GM12878 (cell line): ENCODE results near the gene P2RY11. TPM values are rescaled to one million over a fixed set of nuclear protein-coding genes. Genes with fewer than 3 reads are reported as not detected.

ENCODE experiments used
- ATAC-seq: fragments of 200-7000 bp; cut with Tn5 transposase; 3 replicates; pipeline ENCODE4 v1.9.1; 2020; ENCODE audit warnings: mild to moderate bottlenecking, moderate library complexity
- BruUV-seq: library from RNA; stranded (reverse); fragments of 400-500 nt; replicated peaks from 2 replicates; lab custom pipeline; 2021; lab: Mats Ljungman, UMichigan
- CTCF ChIA-PET: fragments of 300-600 bp; sonication (Branson Sonifier 250); formaldehyde crosslinking; extraction: SDS; loops from one replicate; lab custom pipeline; 2021; ENCODE audit warnings: inconsistent platforms; lab: Yijun Ruan, JAX
- POLR2A ChIA-PET: fragments of 350-600 bp; formaldehyde crosslinking; extraction: SDS; loops from one replicate; lab custom pipeline; 2021; ENCODE audit warnings: inconsistent platforms; lab: Charles Lee
- RAD21 ChIA-PET: fragments of 300-600 bp; sonication (Branson Sonifier 250); formaldehyde crosslinking; loops from one replicate; lab custom pipeline; 2023; ENCODE audit warnings: antibody characterized with exemption; ENCODE audit not compliant: unreplicated experiment; lab: Charles Lee
- SMC1A ChIA-PET: fragments of 300-600 bp; sonication (Branson Sonifier 250); formaldehyde crosslinking; loops from one replicate; lab custom pipeline; 2023; ENCODE audit not compliant: unreplicated experiment, uncharacterized antibody; lab: Charles Lee
- DNase-seq: peaks from one replicate; pipeline ENCODE4 v3.0.0-alpha.2; 2011; ENCODE audit warnings: low read depth, low spot score
- FAIRE-seq: peaks from 3 replicates; lab custom pipeline; 2011; peaks lifted over from hg19 to GRCh38; lab: Jason Lieb, UNC
- H2AFZ ChIP-seq: 2 replicates; pipeline ENCODE4 v1.6.0; 2011; ENCODE audit warnings: low read depth, low read length, control low read depth; ENCODE audit not compliant: control insufficient read depth
- H3K27ac ChIP-seq: 2 replicates; pipeline ENCODE4 v1.5.1; 2011; ENCODE audit warnings: control low read depth; ENCODE audit not compliant: control insufficient read depth, insufficient read depth
- H3K27me3 ChIP-seq, 2 experiments: replicated peaks in 1 of 2; 2 replicates each; pipeline versions ENCODE4 v1.6.0 to v1.6.1; 2011; ENCODE audit warnings: low read length in 1 of 2; ENCODE audit not compliant: control insufficient read depth in 2 of 2, insufficient read depth in 2 of 2
- H3K36me3 ChIP-seq, 2 experiments: 2 replicates each; pipeline ENCODE4 v1.5.1; 2011; ENCODE audit warnings: low read length in 1 of 2; ENCODE audit not compliant: control insufficient read depth in 2 of 2, insufficient read depth in 2 of 2
- H3K4me1 ChIP-seq: 2 replicates; pipeline ENCODE4 v1.6.1; 2011; ENCODE audit warnings: mild to moderate bottlenecking, low read length, moderate library complexity, mixed read lengths; ENCODE audit not compliant: control insufficient read depth, insufficient read depth
- H3K4me2 ChIP-seq: 2 replicates; pipeline ENCODE4 v1.6.0; 2011; ENCODE audit warnings: control low read depth; ENCODE audit not compliant: control insufficient read depth, insufficient read depth
- H3K4me3 ChIP-seq: fragments of 200-600 bp; sonication (generic); 2 replicates; pipeline ENCODE4 v1.5.1; 2016
- H3K79me2 ChIP-seq: 2 replicates; pipeline ENCODE4 v1.6.0; 2011; ENCODE audit warnings: low read length; ENCODE audit not compliant: control insufficient read depth, insufficient read depth
- H3K9ac ChIP-seq: 2 replicates; pipeline ENCODE4 v1.8.0; 2011; ENCODE audit warnings: low read length, control low read depth, mixed read lengths; ENCODE audit not compliant: control insufficient read depth, insufficient read depth
- H3K9me3 ChIP-seq: replicated peaks from 3 replicates; pipeline ENCODE4 v1.5.1; 2011; ENCODE audit warnings: mild to moderate bottlenecking, low read length; ENCODE audit not compliant: control insufficient read depth, insufficient read depth
- H4K20me1 ChIP-seq: 2 replicates; pipeline ENCODE4 v1.6.0; 2011; ENCODE audit not compliant: control insufficient read depth, insufficient read depth
- ASH2L ChIP-seq: fragments of 300-600, 200-600 bp; sonication (generic); IDR thresholded peaks from 2 replicates; pipeline ENCODE4 v1.6.1; 2017; ENCODE audit warnings: low read depth, mild to moderate bottlenecking, borderline replicate concordance
- BRCA1 ChIP-seq: IDR thresholded peaks from 2 replicates; pipeline ENCODE4 v1.6.1; 2011; ENCODE audit warnings: low read depth, low read length, improper control_type of control experiment
- POLR2A ChIP-seq: IDR thresholded peaks from 2 replicates; pipeline ENCODE4 v1.6.1; 2011; ENCODE audit warnings: low read depth, mild to moderate bottlenecking, low read length
- RAD21 ChIP-seq: IDR thresholded peaks from 2 replicates; pipeline ENCODE4 v1.6.1; 2011; ENCODE audit warnings: mild to moderate bottlenecking, low read depth, low read length, moderate library complexity; ENCODE audit not compliant: insufficient read depth
- ZNF24 ChIP-seq: fragments of 450-650 bp; IDR thresholded peaks from 2 replicates; pipeline ENCODE4 v1.6.1; 2017; ENCODE audit warnings: antibody characterized with exemption, mild to moderate bottlenecking
- WGBS: methylation state at CpG from one replicate; pipeline ENCODE4 v1.1.6; 2016; ENCODE audit warnings: low lambda C conversion rate; ENCODE audit not compliant: insufficient replicate concordance, insufficient coverage; ENCODE audit errors: missing lambda C conversion rate; 5-methylcytosine and 5-hydroxymethylcytosine counted together
- in situ Hi-C: fragments of 300-500 bp; cut with MboI; formaldehyde crosslinking; loops from 9 replicates; pipeline ENCODE4 v1.14.3; 2018; ENCODE audit warnings: mixed read lengths
- intact Hi-C: fragments of 100-400 bp; cut with micrococcal nuclease; formaldehyde crosslinking; loops from one replicate; pipeline ENCODE4 v1.14.2; 2022; ENCODE audit not compliant: unreplicated experiment
- polyA plus RNA-seq, 11 experiments: library from polyadenylated mRNA; depleted of rRNA in 4 of 11; unstranded in 6 of 11; stranded (reverse) in 5 of 11; fragments of >200 nt; fragmentation: Nextera tagmentation in 4 of 11; fragmentation: Illumina TruSeq in 1 of 11; extraction: Ambion mirVana in 4 of 11; extraction: Trizol in 1 of 11; gene quantifications; 1 replicate in 1 of 11; 2 replicates in 10 of 11; pipeline versions ENCODE4 v1.2.1 to v1.2.3, GENCODE V29; 2011 to 2016; ENCODE audit warnings: inconsistent platforms in 2 of 11, missing spikeins in 2 of 11, low read depth in 1 of 11
- total RNA-seq, 4 experiments: library from RNA; depleted of rRNA in 3 of 4; stranded (reverse); fragments of >200 nt in 3 of 4; fragmentation: Illumina TruSeq in 1 of 4; extraction: Trizol in 1 of 4; gene quantifications; 2 replicates each; pipeline versions ENCODE4 v1.2.1 to v1.2.3, GENCODE V29; 2013 to 2021
- TF ChIP-seq, protein P1 (sequence below): fragments of 450-650 bp; formaldehyde crosslinking; IDR thresholded peaks from 2 replicates; pipeline ENCODE4 v1.4.0; 2020; ENCODE audit warnings: mild to moderate bottlenecking, moderate library complexity
- TF ChIP-seq, protein P2 (sequence below): IDR thresholded peaks from 2 replicates; pipeline ENCODE4 v1.6.1; 2012; ENCODE audit warnings: mild to moderate bottlenecking, low read depth, low read length

P2RY11 gene
- total and polyA plus RNA-seq, 10 of the 15 experiments (the other 5 are each of a cell fraction or from before 2014, with no cell fraction given) = 0.14 to 46.5 (median 7.6) TPM

DNA sequence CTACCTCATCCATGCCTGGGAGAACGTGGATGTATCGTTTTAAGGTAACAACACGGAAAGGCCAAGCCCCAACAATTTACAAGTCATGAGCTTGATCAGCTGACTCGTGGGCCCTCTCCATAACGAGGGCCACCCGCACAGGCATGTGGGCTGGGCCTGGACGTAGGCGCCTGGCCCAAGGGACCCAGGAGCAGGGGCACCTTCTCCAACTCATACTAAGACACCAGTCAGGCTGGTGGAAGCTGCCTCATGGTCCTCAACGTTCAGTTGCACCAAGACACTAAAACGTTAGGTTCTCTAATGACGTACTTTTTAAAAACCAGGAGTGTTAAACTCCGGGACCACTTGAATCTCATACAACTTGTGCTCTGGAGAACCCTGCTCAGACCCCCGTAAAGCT lies 30.0 kb downstream of the P2RY11 start:
- ChIA-PET POLR2A (interaction anchor here (1.9 kb wide), 1 partner anchor 10 kb away, joined by 4 read pairs; no protein-coding TSS in a partner anchor), CTCF (interaction anchor here (1.0 kb wide), 1 partner anchor 33 kb away, joined by 3 read pairs; no protein-coding TSS in a partner anchor), RAD21 (interaction anchor here (0.6 kb wide), 1 partner anchor 45 kb away, joined by 3 read pairs; no protein-coding TSS in a partner anchor), SMC1A (no interaction called here)
- Histone ChIP-seq H2AFZ (no peak overlapping the region), H3K9me3 (no peaks in the 10 kb centered on the region), H4K20me1 (no peaks in the 10 kb centered on the region), H3K4me1 (no peaks in the 10 kb centered on the region), H3K79me2 (no peaks in the 10 kb centered on the region), H3K4me2 (no peak overlapping the region), H3K27ac (no peak overlapping the region), H3K4me3 (no peak overlapping the region), H3K27me3 (no peaks in the 10 kb centered on the region), H3K9ac (no peak overlapping the region), H3K36me3 (peaks cover 61 to 78% of the 10 kb centered on the region in 2 experiments)
- WGBS = 97% methylated on average over 13 of the region's 13 CpGs
- TF ChIP-seq ASH2L = no peak
- TF ChIP-seq BRCA1 = no peak
- no peak for TF ChIP-seq ZNF24
- TF ChIP-seq RAD21 = no peak
- TF ChIP-seq, protein P1, sequence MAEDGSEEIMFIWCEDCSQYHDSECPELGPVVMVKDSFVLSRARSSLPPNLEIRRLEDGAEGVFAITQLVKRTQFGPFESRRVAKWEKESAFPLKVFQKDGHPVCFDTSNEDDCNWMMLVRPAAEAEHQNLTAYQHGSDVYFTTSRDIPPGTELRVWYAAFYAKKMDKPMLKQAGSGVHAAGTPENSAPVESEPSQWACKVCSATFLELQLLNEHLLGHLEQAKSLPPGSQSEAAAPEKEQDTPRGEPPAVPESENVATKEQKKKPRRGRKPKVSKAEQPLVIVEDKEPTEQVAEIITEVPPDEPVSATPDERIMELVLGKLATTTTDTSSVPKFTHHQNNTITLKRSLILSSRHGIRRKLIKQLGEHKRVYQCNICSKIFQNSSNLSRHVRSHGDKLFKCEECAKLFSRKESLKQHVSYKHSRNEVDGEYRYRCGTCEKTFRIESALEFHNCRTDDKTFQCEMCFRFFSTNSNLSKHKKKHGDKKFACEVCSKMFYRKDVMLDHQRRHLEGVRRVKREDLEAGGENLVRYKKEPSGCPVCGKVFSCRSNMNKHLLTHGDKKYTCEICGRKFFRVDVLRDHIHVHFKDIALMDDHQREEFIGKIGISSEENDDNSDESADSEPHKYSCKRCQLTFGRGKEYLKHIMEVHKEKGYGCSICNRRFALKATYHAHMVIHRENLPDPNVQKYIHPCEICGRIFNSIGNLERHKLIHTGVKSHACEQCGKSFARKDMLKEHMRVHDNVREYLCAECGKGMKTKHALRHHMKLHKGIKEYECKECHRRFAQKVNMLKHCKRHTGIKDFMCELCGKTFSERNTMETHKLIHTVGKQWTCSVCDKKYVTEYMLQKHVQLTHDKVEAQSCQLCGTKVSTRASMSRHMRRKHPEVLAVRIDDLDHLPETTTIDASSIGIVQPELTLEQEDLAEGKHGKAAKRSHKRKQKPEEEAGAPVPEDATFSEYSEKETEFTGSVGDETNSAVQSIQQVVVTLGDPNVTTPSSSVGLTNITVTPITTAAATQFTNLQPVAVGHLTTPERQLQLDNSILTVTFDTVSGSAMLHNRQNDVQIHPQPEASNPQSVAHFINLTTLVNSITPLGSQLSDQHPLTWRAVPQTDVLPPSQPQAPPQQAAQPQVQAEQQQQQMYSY (CRISPR knock-in tag) = no peak
- TF ChIP-seq POLR2A = no peak
- TF ChIP-seq, protein P2, sequence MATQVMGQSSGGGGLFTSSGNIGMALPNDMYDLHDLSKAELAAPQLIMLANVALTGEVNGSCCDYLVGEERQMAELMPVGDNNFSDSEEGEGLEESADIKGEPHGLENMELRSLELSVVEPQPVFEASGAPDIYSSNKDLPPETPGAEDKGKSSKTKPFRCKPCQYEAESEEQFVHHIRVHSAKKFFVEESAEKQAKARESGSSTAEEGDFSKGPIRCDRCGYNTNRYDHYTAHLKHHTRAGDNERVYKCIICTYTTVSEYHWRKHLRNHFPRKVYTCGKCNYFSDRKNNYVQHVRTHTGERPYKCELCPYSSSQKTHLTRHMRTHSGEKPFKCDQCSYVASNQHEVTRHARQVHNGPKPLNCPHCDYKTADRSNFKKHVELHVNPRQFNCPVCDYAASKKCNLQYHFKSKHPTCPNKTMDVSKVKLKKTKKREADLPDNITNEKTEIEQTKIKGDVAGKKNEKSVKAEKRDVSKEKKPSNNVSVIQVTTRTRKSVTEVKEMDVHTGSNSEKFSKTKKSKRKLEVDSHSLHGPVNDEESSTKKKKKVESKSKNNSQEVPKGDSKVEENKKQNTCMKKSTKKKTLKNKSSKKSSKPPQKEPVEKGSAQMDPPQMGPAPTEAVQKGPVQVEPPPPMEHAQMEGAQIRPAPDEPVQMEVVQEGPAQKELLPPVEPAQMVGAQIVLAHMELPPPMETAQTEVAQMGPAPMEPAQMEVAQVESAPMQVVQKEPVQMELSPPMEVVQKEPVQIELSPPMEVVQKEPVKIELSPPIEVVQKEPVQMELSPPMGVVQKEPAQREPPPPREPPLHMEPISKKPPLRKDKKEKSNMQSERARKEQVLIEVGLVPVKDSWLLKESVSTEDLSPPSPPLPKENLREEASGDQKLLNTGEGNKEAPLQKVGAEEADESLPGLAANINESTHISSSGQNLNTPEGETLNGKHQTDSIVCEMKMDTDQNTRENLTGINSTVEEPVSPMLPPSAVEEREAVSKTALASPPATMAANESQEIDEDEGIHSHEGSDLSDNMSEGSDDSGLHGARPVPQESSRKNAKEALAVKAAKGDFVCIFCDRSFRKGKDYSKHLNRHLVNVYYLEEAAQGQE = no peak
- intact Hi-C loops (no loop called here), in situ Hi-C loops (no loop called here)
- ATAC-seq (no peak), DNase-seq (no peak), FAIRE-seq (no peak)
- BruUV-seq = no TSS peak
